ENCODE data around the gene NPHP1. TPM values are rescaled to one million over a fixed set of nuclear protein-coding genes. Genes with fewer than 3 reads are reported as not detected.

Gene NPHP1
- total and polyA plus RNA-seq, 2 of the 8 experiments (the other 6 are each of a cell fraction or from before 2014, with no cell fraction given): 1.4 to 2.8 TPM

GRCh38 chr2:110173523-110173922 lies 31.3 kb downstream of the NPHP1 start (continued):
- TF ChIP-seq TAF1 (IDR thresholded peaks at IDR 0.05; ENCODE audit: low read depth, low read length): no peak
